PC-3 (cell line): Measurements from ENCODE around the gene CAPN10.

ENCODE experiments used
- CTCF ChIP-seq: fragments of 300-600 bp; sonication (generic); conservative IDR thresholded peaks from 2 replicates; pipeline ENCODE4 v1.5.1; 2017; ENCODE audit warnings: antibody characterized with exemption, low read depth, mild to moderate bottlenecking, low read length
- EZH2 ChIP-seq: fragments of 300-600 bp; sonication (generic); IDR thresholded peaks from one replicate; pipeline ENCODE4 v1.6.1; 2017; ENCODE audit warnings: antibody characterized with exemption, mild to moderate bottlenecking, low read length; ENCODE audit not compliant: unreplicated experiment
- EZH2phosphoT487 ChIP-seq: fragments of 300-600 bp; sonication (generic); IDR thresholded peaks from 2 replicates; pipeline ENCODE4 v1.6.1; 2018; ENCODE audit warnings: mild to moderate bottlenecking, antibody characterized with exemption, low read length, borderline replicate concordance

GRCh38 chr2:240631548-240632305 is 45.2 kb downstream of the CAPN10 start:
- TF ChIP-seq CTCF (no peak), EZH2 (no peak), EZH2phosphoT487 (no peak)
